Heart right ventricle (tissue), 16 donors: Measurements from ENCODE around the gene NDUFAF2. TPM values are rescaled to one million over a fixed set of nuclear protein-coding genes. Genes with fewer than 3 reads are reported as not detected.
A peak's percentile ranks its signal among the peaks of the same experiment; 100 is the strongest.

Source experiments
- ATAC-seq, 8 donors: fragments of 200-7000 bp; cut with Tn5 transposase; one replicate each; pipeline ENCODE4 v1.9.1; 2020; ENCODE audit warnings: mild to moderate bottlenecking in 8 of 8, moderate library complexity in 8 of 8, moderate number of reproducible peaks in 1 of 8
- DNase-seq, 2 donors: peaks; one replicate each; pipeline ENCODE4 v3.0.0-alpha.2; 2020
- H3K27ac ChIP-seq, 10 donors: fragments of 200-600 bp; sonication (generic) in 2 of 10; one replicate each; pipeline versions ENCODE4 v1.5.0 to v1.8.0; 2020 to 2022; ENCODE audit warnings: mild to moderate bottlenecking in 3 of 10
- H3K27me3 ChIP-seq, 7 donors: fragments of 200-600 bp; one replicate each; pipeline ENCODE4 v1.8.0; 2021 to 2022; ENCODE audit warnings: mild to moderate bottlenecking in 2 of 7
- H3K36me3 ChIP-seq, 9 donors: fragments of 200-600 bp; sonication (generic) in 1 of 9; one replicate each; pipeline versions ENCODE4 v1.5.0 to v1.8.0; 2020 to 2022; ENCODE audit warnings: mild to moderate bottlenecking in 2 of 9
- H3K4me1 ChIP-seq, 9 donors: fragments of 200-600 bp; sonication (generic) in 1 of 9; one replicate each; pipeline versions ENCODE4 v1.5.0 to v1.8.0; 2020 to 2022; ENCODE audit warnings: mild to moderate bottlenecking in 4 of 9
- H3K4me3 ChIP-seq, 10 donors: fragments of 200-600 bp; sonication (generic) in 2 of 10; one replicate each; pipeline versions ENCODE4 v1.5.0 to v1.8.0; 2020 to 2022; ENCODE audit warnings: mild to moderate bottlenecking in 7 of 10, moderate library complexity in 2 of 10
- H3K9me3 ChIP-seq, 11 donors: fragments of 200-600 bp in 10 of 11; sonication (generic) in 2 of 11; one replicate each; pipeline versions ENCODE4 v1.5.0 to v1.8.0; 2013 to 2022; ENCODE audit warnings: mild to moderate bottlenecking in 2 of 11, control low read depth in 1 of 11, moderate library complexity in 1 of 11
- WGBS, 2 donors: extraction: QIAGEN DNeasy Blood & Tissue Kit; methylation state at CpG; one replicate each; pipeline ENCODE4 v1.1.7; 2013; ENCODE audit warnings: inconsistent platforms in 1 of 2; 5-methylcytosine and 5-hydroxymethylcytosine counted together
- intact Hi-C, 10 donors: fragments of 100-400 bp; cut with DNase I; formaldehyde crosslinking; loops; one replicate each; pipeline versions ENCODE4 v1.11.1 to v1.14.2; 2022
- polyA plus RNA-seq, 2 donors: library from polyadenylated mRNA; stranded (reverse); fragments of 200-250 nt; gene quantifications; one replicate each; pipeline ENCODE4 v1.2.3, GENCODE V29; 2013
- total RNA-seq, 10 donors: library from RNA; stranded (reverse); fragmentation: NEBNext Ultra II Directional in 3 of 10; extraction: Animal tissue kit (Norgen Biotek cat#: 25700) in 3 of 10; gene quantifications; one replicate each; pipeline versions ENCODE4 v1.2.1 to v1.2.4, GENCODE V29; 2021 to 2023
- TF ChIP-seq, protein P1 (sequence below), 9 donors: fragments of 200-600 bp; sonication (generic) in 2 of 9; IDR thresholded peaks; one replicate each; pipeline versions ENCODE4 v1.5.0 to v1.8.0; 2021 to 2022; ENCODE audit warnings: antibody characterized with exemption in 9 of 9, mild to moderate bottlenecking in 5 of 9, moderate library complexity in 1 of 9
- donor health status: Arrhythmogenic right ventricular cardiomyopathy.
- donor health status: ischemic (EF 13 %, LVEDD 7.1; RV severe dilation, severe dysfunction).
- donor health status: healthy with polysubstance abuse.
- donor health status: DM: no; HTN: yes; CAD: no.
- donor health status: DM: no; HTN: no; CAD: no.
- donor health status: ischemic (EF 25% LVEDD 6.9; RV normal size, moderate dysfunction).
- donor health status: ischemic (EF 25% LVEDD 5.7; RV mildly dilated, moderate dysfunction).
- donor health status: healthy.
- donor health status: DM: yes; HTN: yes; CAD: no.
- donor health status: Ischemic cardiomyopathy.
- donor health status: ischemic (EF 35%, LVEDD 5.7; RV mildly dilated, moderate dysfunction).
- donor health status: nonischemic (EF 11% LVEDD 7.7; RV severe dilation, severe dysfunction).
- donor health status: DM: yes; HTN: yes; CAD: no.
- donor health status: PGD.
- donor health status: ischemic (EF 29% LVEDD 5.4; RV normal size, mild dysfunction).
- donor health status: nonischemic (EF 23%, LVEDD 6.1; RV moderate dilation, normal function).

The NDUFAF2 gene
- total and polyA plus RNA-seq, 12 donors: 23.0 to 96.5 (median 32.0) TPM

DNA sequence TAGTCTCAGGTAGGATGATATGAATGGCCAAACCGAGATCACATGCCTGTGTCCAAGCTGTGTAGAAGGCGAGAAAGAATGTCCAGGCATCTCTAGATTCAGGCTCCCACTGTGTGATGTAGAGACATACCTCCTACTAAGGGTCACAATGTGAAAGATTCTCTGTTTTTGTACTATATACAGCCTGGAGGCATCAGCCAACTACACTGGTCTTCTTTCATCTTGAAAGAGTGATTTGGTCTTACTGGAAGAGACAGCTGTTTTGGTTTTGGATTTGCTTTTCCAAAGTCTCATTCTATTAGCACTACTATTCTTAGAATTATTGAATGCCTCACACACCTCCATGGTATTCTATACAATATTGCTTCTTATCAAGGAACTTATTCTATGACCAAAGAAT, 26.5 kb upstream of the NDUFAF2 start:
- no peak overlapping the region for H3K4me3 ChIP-seq
- intact Hi-C loops: no loop called here
- H3K4me1 ChIP-seq: no peaks in the 10 kb centered on the region
- H3K27me3 ChIP-seq: no peaks in the 10 kb centered on the region
- no peaks in the 10 kb centered on the region for H3K9me3 ChIP-seq
- DNase-seq (no peak), ATAC-seq (no peak)
- no peak overlapping the region for H3K27ac ChIP-seq
- 97 to 98% methylated on average over 2 of the region's 2 CpGs for WGBS, 2 donors
- H3K36me3 ChIP-seq: peaks cover 0 to 86% (median 19%) of the 10 kb centered on the region in 9 donors
- TF ChIP-seq, protein P1, sequence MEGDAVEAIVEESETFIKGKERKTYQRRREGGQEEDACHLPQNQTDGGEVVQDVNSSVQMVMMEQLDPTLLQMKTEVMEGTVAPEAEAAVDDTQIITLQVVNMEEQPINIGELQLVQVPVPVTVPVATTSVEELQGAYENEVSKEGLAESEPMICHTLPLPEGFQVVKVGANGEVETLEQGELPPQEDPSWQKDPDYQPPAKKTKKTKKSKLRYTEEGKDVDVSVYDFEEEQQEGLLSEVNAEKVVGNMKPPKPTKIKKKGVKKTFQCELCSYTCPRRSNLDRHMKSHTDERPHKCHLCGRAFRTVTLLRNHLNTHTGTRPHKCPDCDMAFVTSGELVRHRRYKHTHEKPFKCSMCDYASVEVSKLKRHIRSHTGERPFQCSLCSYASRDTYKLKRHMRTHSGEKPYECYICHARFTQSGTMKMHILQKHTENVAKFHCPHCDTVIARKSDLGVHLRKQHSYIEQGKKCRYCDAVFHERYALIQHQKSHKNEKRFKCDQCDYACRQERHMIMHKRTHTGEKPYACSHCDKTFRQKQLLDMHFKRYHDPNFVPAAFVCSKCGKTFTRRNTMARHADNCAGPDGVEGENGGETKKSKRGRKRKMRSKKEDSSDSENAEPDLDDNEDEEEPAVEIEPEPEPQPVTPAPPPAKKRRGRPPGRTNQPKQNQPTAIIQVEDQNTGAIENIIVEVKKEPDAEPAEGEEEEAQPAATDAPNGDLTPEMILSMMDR (IDR thresholded peaks at IDR 0.05): no peak

DNA sequence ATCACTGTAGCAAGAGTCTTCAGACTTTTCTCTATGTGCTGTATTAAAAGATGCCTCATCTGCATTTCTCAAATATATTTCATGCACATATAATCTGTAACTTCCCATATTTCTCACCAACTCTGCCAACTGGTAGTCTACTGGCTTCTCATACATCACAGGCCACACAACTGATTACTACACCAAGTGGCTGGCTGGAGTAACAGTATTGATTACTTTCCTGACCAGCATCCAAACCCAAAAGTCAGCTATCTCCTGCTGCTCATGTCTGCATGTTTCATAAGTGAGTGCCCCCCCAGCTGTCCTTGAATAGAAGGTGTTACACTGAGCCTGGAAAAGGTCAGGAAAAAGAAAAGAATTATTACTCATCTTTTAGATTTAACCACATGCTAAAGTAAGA, 17.6 kb upstream of the NDUFAF2 start:
- no peak for ATAC-seq
- TF ChIP-seq, protein P1 (IDR thresholded peaks at IDR 0.05): no peak

DNA sequence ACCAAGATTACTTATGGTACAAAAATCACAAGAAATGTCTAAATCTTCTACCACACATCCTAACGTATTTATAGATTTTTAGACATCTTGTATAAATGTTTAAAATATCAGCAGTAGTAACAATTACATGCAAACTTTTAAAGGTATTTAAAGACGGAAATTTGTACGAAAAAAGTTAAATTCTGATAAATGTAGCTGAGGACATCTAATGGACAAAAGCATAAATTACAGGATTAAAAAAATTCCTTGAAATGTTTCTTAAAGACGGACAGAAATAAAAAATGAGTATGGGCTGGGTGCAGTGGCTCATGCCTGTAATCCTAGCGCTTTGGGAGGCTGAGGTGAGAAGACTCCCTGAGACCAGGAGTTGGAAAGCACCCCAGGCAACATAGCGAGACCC, 16.0 kb upstream of the NDUFAF2 start:
- TF ChIP-seq, protein P1 (IDR thresholded peaks at IDR 0.05): peak in 1 of 9 donors; percentile 16
- no peak for ATAC-seq
- Histone ChIP-seq H3K27ac (no peak overlapping the region), H3K27me3 (no peaks in the 10 kb centered on the region), H3K4me3 (no peak overlapping the region), H3K36me3 (peaks cover 0 to 51% (median 8%) of the 10 kb centered on the region in 9 donors), H3K9me3 (no peaks in the 10 kb centered on the region), H3K4me1 (peaks cover 0 to 7% (median 0%) of the 10 kb centered on the region in 9 donors)
- DNase-seq: no peak
- WGBS, 2 donors: 78 to 80% methylated on average over 6 of the region's 6 CpGs
- intact Hi-C loops: no loop called here

More for the DNA sequence above, 17.6 kb upstream of the NDUFAF2 start:
- H3K36me3 ChIP-seq: peaks cover 0 to 55% (median 8%) of the 10 kb centered on the region in 9 donors
- peaks cover 0 to 2% (median 0%) of the 10 kb centered on the region in 9 donors for H3K4me1 ChIP-seq
- intact Hi-C loops: no loop called here
- DNase-seq: no peak
- H3K27ac ChIP-seq: no peak overlapping the region
- H3K9me3 ChIP-seq: no peaks in the 10 kb centered on the region
- H3K4me3 ChIP-seq: no peak overlapping the region
- no peaks in the 10 kb centered on the region for H3K27me3 ChIP-seq

DNA sequence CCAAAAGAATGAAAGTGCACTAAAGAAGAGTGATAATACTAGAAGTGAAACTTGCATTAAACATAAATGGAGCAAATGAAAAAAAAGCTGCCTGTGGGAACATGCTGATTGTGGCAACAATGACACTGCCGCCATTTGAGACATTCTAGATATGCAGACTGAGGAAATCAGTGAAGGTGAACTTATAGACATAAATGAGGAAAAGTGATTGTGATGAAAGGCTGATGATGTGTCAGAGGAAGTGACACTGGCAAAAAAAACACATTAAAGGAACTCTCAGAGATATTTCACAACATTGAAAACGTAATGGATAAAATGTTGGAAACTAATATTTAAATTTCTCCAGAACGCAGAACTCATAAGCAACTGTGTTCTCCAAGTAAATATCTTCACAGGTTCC, 1.4 kb upstream of the NDUFAF2 start:
- no peaks in the 10 kb centered on the region for H3K27me3 ChIP-seq
- ATAC-seq (no peak), DNase-seq (no peak)
- peak overlapping the region in 3 of 10 donors; percentile 81 to 82 (median 81) for H3K27ac ChIP-seq
- 67 to 76% methylated on average over 3 of the region's 3 CpGs for WGBS, 2 donors
- peak overlapping the region in 4 of 10 donors; percentile 68 to 76 (median 72) for H3K4me3 ChIP-seq
- H3K36me3 ChIP-seq: peaks cover 0 to 7% (median 0%) of the 10 kb centered on the region in 9 donors
- H3K4me1 ChIP-seq: peaks cover 6 to 32% (median 23%) of the 10 kb centered on the region in 9 donors
- intact Hi-C loops: loop anchor here in 3 of 10 donors (10.0 kb wide), 2 partner anchors 221 to 391 kb away; partner anchors contain the start of genes SMIM15 (in 3 of the 3) and ZSWIM6 (in 1 of the 3)
- H3K9me3 ChIP-seq: no peaks in the 10 kb centered on the region
- TF ChIP-seq, protein P1 (IDR thresholded peaks at IDR 0.05): no peak
